Upper lobe of right lung (tissue), 1 donor: Measurements from ENCODE around the gene MRPL9. TPM values are rescaled to one million over a fixed set of nuclear protein-coding genes. Genes with fewer than 3 reads are reported as not detected.

ENCODE experiments used
- ATAC-seq: fragments of 200-7000 bp; cut with Tn5 transposase; one replicate; pipeline ENCODE4 v1.9.1; 2020; ENCODE audit warnings: mild to moderate bottlenecking, moderate library complexity
- DNase-seq: peaks from one replicate; pipeline ENCODE4 v3.0.0-alpha.2; 2020
- H3K27ac ChIP-seq: fragments of 200-600 bp; one replicate; pipeline ENCODE4 v1.8.0; 2022
- H3K27me3 ChIP-seq: fragments of 200-600 bp; one replicate; pipeline ENCODE4 v1.8.0; 2022; ENCODE audit warnings: mild to moderate bottlenecking
- H3K36me3 ChIP-seq: fragments of 200-600 bp; one replicate; pipeline ENCODE4 v1.8.0; 2022
- H3K4me1 ChIP-seq: fragments of 200-600 bp; one replicate; pipeline ENCODE4 v1.8.0; 2022
- H3K4me3 ChIP-seq: fragments of 200-600 bp; one replicate; pipeline ENCODE4 v1.8.0; 2022; ENCODE audit warnings: mild to moderate bottlenecking
- H3K9me3 ChIP-seq: fragments of 200-600 bp; one replicate; pipeline ENCODE4 v1.8.0; 2022
- intact Hi-C: fragments of 100-400 bp; cut with DNase I; formaldehyde crosslinking; loops from one replicate; pipeline ENCODE4 v1.11.0; 2022
- total RNA-seq: library from RNA; stranded (reverse); fragmentation: NEBNext Ultra II Directional; extraction: Animal tissue kit (Norgen Biotek cat#: 25700); gene quantifications from one replicate; pipeline ENCODE4 v1.2.1, GENCODE V29; 2021
- TF ChIP-seq, protein P1 (sequence below): fragments of 200-600 bp; IDR thresholded peaks from one replicate; pipeline ENCODE4 v1.8.0; 2022; ENCODE audit warnings: antibody characterized with exemption
- donor health status: DM: no; HTN: yes; CAD: no; lungs with severe emphysema.

MRPL9 gene
- total RNA-seq, 1 donor from 2014 or later: 54.6 TPM

DNA sequence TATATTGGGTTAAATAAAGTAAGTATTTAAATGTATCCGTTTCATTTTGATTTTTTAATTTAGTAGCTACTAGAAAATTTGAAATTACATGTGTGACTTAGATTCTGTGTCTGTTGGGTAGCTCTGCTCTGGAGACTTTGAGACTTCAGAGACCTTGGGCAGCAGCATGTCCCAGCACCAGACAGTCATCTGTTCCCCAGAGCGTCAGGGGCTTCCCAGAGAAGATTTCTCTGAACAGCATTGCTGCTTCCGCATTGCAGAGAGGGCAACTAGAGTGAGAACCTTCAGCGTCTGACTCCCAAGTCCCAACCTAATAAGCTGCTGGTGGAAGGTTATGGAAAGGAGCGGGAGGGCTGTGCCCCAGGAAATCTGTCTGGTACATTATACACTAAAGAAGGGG lies 35.3 kb upstream of the MRPL9 start:
- Histone ChIP-seq H3K36me3 (no peaks in the 10 kb centered on the region), H3K4me1 (no peaks in the 10 kb centered on the region), H3K27ac (no peak overlapping the region), H3K9me3 (no peaks in the 10 kb centered on the region), H3K4me3 (no peak overlapping the region), H3K27me3 (peaks cover 6% of the 10 kb centered on the region)
- TF ChIP-seq, protein P1, sequence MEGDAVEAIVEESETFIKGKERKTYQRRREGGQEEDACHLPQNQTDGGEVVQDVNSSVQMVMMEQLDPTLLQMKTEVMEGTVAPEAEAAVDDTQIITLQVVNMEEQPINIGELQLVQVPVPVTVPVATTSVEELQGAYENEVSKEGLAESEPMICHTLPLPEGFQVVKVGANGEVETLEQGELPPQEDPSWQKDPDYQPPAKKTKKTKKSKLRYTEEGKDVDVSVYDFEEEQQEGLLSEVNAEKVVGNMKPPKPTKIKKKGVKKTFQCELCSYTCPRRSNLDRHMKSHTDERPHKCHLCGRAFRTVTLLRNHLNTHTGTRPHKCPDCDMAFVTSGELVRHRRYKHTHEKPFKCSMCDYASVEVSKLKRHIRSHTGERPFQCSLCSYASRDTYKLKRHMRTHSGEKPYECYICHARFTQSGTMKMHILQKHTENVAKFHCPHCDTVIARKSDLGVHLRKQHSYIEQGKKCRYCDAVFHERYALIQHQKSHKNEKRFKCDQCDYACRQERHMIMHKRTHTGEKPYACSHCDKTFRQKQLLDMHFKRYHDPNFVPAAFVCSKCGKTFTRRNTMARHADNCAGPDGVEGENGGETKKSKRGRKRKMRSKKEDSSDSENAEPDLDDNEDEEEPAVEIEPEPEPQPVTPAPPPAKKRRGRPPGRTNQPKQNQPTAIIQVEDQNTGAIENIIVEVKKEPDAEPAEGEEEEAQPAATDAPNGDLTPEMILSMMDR: no peak
- DNase-seq (no peak), ATAC-seq (no peak)
- intact Hi-C loops: no loop called here

DNA sequence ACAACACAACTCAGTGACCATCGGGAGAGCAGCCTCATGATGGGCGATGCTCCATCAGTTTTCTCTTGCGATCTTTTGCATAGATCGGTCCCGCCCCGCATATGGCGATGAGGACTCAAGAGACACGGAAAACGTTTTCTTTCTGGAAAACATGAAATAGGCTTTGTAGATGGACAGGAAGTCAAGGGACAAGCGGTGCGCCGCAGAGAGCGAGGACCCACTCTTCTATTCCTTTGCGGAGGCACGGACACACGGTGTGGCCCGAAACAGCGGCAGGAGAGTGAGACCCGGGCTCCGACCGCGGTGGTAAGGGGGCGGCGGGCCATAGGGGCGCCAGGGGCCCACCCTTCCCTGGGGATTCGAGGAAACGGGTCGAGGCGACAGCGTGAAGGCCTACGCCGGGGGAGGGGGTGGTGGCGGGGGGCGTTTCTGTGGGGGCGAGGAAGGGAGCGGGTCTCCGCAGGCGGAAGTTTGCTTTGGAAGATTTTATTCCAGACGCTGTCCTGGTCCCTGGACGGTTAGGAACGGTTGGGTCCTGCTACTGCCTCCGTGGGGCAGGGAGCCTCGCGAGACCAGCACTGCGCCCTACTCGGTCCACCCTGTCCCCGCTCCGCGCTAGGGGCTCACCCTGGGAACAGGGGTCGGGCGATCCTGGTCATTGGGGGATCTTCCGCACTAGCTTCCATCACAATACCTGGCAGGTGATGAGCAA lies 27.8 kb upstream of the MRPL9 start:
- no peaks in the 10 kb centered on the region for H3K36me3 ChIP-seq
- TF ChIP-seq, protein P1: no peak
- H3K27me3 ChIP-seq: no peaks in the 10 kb centered on the region
- peak overlapping the region; percentile 73 for H3K4me3 ChIP-seq
- DNase-seq (no peak), ATAC-seq (peak; percentile 19)
- peak overlapping the region; percentile 52 for H3K27ac ChIP-seq
- intact Hi-C loops: no loop called here
- no peaks in the 10 kb centered on the region for H3K9me3 ChIP-seq
- H3K4me1 ChIP-seq: no peaks in the 10 kb centered on the region

DNA sequence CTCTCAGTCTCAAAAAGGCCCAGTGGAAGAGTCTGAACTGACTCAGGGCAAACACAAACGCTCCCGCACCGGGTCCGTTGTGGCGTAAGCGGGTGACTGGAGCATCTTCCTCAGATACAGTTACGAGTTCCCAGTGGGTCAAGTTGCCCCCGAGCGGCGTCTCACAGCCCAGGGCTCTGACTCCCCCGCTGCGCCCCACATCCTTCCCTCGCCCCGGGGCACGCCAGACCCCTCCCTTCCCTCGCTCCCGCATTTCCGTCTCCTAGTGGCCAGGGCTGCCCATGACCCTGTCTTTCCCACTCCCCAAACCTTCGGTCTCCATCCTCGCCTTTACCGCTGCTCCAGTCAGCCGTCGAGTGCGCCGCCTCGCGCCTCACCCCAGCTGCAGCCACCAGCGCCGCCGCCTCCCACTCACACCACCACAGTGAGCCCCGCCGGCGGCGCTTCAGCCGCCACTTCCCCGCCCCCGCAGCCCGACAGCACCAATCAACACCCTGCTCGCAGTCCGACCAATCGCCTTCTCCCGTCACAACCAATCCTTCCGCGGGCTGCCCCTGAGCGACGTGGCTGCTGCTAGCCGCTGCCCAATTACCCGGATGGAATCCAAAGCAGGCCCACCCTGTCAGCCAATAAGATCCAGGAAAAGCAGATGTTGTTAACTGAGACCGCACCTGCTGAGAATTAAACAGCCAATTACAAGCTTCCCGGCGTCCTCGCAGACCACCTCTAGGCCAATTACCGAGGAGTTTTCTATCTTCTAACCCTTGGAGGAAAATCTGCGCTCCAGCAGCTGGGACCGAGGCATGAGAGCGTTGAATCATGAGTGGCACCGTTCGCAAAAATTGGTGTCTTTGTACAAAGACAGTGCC lies 27.0 kb upstream of the MRPL9 start, which contains the start of gene TDRKH:
Gene TDRKH, minus strand, starts transcription at position 430 of the 869 bp plus-strand sequence. CDS start 7,478 bp downstream, outside the sequence.
- Histone ChIP-seq H3K4me3 (peak within 1 kb of the TSS; percentile 73), H3K27me3 (no peaks in the 10 kb centered on the region), H3K27ac (peak within 1 kb of the TSS; percentile 52), H3K9me3 (no peaks in the 10 kb centered on the region), H3K36me3 (no peaks in the 10 kb centered on the region), H3K4me1 (no peaks in the 10 kb centered on the region)
- peak; percentile 99 for ATAC-seq
- intact Hi-C loops: no loop called here
- DNase-seq: peak; percentile 99
- TF ChIP-seq, protein P1: peak; percentile 29

- H3K4me1 ChIP-seq: no peaks in the 10 kb centered on the region
- no peak overlapping the region for H3K4me3 ChIP-seq
- TF ChIP-seq, protein P1: no peak
- no peak overlapping the region for H3K27ac ChIP-seq
- no peaks in the 10 kb centered on the region for H3K27me3 ChIP-seq
- no peaks in the 10 kb centered on the region for H3K9me3 ChIP-seq
- DNase-seq: no peak
- no peak for ATAC-seq
- intact Hi-C loops: no loop called here
- no peaks in the 10 kb centered on the region for H3K36me3 ChIP-seq
Measured at GRCh38 chr1:151787689-151788088, 24.4 kb upstream of the MRPL9 start.

GRCh38 chr1:151783796-151784195 lies 20.5 kb upstream of the MRPL9 start:
- DNase-seq: no peak
- no peak for ATAC-seq
- no peaks in the 10 kb centered on the region for H3K27me3 ChIP-seq
- no peaks in the 10 kb centered on the region for H3K4me1 ChIP-seq
- H3K9me3 ChIP-seq: no peaks in the 10 kb centered on the region
- TF ChIP-seq, protein P1: no peak
- H3K36me3 ChIP-seq: peaks cover 11% of the 10 kb centered on the region
- no peak overlapping the region for H3K27ac ChIP-seq
- H3K4me3 ChIP-seq: no peak overlapping the region
- intact Hi-C loops: no loop called here
